ENCODE data around the gene NR2F2.

The NR2F2 gene

DNA sequence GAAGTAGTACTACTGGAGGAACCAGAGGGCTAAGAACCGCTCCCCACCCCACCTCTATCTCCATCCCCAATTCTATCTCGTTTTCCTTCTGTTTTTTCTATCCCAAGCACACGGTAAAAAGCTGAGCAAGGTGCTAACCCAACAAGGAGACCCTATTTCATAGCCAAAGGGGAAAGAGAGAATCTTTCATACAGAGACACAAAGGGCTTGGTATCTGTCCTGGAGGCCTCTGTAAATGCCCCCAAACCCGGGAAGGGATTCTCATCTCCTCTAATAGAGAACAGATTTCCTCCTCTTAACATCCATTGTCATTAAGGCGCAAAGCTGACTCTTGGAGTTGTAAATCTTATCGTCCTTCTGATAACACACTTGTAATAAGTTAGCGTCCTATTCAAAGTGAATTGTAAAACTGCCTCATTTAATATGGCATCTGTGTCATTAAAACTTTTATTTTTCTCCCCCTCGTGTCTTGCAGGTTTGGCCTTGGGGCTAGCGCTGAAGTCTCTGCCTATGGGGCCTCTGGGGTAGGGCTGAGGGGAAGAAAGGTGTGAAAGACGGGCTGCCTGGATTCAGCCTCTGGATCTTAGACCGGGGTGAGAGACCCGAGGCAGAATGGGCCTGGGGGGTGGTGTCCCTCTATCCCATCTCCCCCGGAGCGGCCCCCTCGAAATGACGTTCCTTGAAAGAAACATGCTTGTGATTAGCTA, 12.1 kb downstream of the NR2F2 start:
- no peak for TF ChIP-seq CTCF (IDR thresholded peaks at IDR 0.05; ENCODE audit: low read depth, low read length)
- no peaks in the 10 kb centered on the region for H3K9me3 ChIP-seq (ENCODE audit: severe bottlenecking)
- DNase-seq, result no peak
- peaks cover 53% of the 10 kb centered on the region for H3K27me3 ChIP-seq (ENCODE audit: insufficient read depth, low read depth, severe bottlenecking)
- no peak overlapping the region for H3K27ac ChIP-seq
- H3K4me3 ChIP-seq (ENCODE audit: low read depth, low read length), result no peak overlapping the region
- no peaks in the 10 kb centered on the region for H3K36me3 ChIP-seq

DNA sequence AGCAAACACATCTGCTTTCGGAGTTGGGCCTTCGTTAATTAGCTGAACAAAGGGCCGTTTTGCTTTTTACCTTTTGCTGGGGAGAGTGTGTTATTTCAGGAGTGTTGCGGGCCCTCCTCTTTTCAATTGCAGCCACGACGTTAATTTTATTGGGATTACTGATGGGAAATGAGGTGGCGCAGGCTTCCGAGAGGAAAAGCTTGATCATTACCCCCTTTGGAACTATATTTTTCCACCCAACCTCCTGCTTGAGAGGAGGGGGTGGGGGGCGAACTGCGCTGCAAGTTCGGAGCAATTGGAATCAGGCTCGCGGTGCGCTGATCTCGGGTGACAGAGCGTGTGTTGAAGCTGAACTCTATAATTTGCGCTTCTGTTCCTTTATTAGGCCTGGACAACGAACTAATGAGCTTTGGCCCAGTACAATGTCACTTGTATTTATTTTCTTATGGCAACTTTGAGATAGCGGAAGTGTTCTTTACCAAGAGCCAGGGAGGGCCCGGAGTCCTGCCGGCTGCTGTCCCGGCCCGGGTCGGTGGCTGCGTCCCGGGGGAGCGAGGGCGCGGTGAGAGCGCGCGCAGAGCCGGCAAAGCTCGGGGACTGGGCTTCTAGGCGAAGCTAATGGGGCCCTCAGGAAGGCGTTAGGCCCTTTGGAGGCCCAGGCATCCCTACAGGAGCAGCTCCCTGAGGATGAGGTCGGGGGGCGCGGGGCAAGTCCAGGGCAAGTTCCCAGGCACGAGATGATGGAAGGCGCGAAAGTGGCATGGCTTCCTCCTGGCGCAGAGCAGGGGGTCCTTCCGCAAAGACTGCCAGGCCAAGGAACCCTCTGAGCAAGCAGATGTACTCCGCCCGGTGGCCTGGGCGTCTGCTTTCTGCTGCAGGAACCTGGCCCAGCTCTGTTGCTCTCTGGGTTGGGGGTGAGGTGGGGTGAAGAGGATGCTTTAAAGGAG, 12.9 kb downstream of the NR2F2 start:
- no peak overlapping the region for H3K27ac ChIP-seq
- H3K4me3 ChIP-seq (ENCODE audit: low read depth, low read length), result no peak overlapping the region
- no peak for TF ChIP-seq CTCF (IDR thresholded peaks at IDR 0.05; ENCODE audit: low read depth, low read length)
- H3K36me3 ChIP-seq, result no peaks in the 10 kb centered on the region
- H3K27me3 ChIP-seq (ENCODE audit: insufficient read depth, low read depth, severe bottlenecking), result peaks cover 58% of the 10 kb centered on the region
- no peaks in the 10 kb centered on the region for H3K9me3 ChIP-seq (ENCODE audit: severe bottlenecking)
- DNase-seq, result no peak

GRCh38 chr15:96344060-96344705, 13.7 kb downstream of the NR2F2 start:
- H3K27me3 ChIP-seq (ENCODE audit: insufficient read depth, low read depth, severe bottlenecking), result peaks cover 66% of the 10 kb centered on the region

GRCh38 chr15:96344706-96345559, 14.4 kb downstream of the NR2F2 start:
- no peak for TF ChIP-seq CTCF (IDR thresholded peaks at IDR 0.05; ENCODE audit: low read depth, low read length)
- Histone ChIP-seq H3K4me3 (ENCODE audit: low read depth, low read length) (no peak overlapping the region), H3K36me3 (no peaks in the 10 kb centered on the region), H3K27me3 (ENCODE audit: insufficient read depth, low read depth, severe bottlenecking) (peaks cover 66% of the 10 kb centered on the region), H3K9me3 (ENCODE audit: severe bottlenecking) (no peaks in the 10 kb centered on the region), H3K27ac (no peak overlapping the region)
- no peak for DNase-seq

More at GRCh38 chr15:96344060-96344705, 13.7 kb downstream of the NR2F2 start:
- H3K36me3 ChIP-seq, result no peaks in the 10 kb centered on the region
- H3K27ac ChIP-seq, result no peak overlapping the region
- no peak for TF ChIP-seq CTCF (IDR thresholded peaks at IDR 0.05; ENCODE audit: low read depth, low read length)
- DNase-seq, result no peak
- H3K9me3 ChIP-seq (ENCODE audit: severe bottlenecking), result no peaks in the 10 kb centered on the region
- H3K4me3 ChIP-seq (ENCODE audit: low read depth, low read length), result no peak overlapping the region

Data from WERI-Rb-1 (cell line).